Mammary epithelial cell (primary cell): ENCODE data around the gene TSPY1.
"Not testable (repeated sequence)": the region's sequence is repeated elsewhere in the genome, so short reads cannot be mapped to it uniquely, and the experiment has no call there.

Experiments
- CTCF ChIP-seq, 2 donors: IDR thresholded peaks in 1 of 2; conservative IDR thresholded peaks in 1 of 2; 2 replicates each; pipeline ENCODE4 v1.5.1; 2011 to 2012; ENCODE audit warnings: inconsistent platforms in 2 of 2, low read length in 2 of 2, mild to moderate bottlenecking in 2 of 2, control low read depth in 1 of 2, low read depth in 1 of 2; ENCODE audit not compliant: insufficient read depth in 1 of 2; ENCODE audit errors: extremely low read depth in 1 of 2
- EZH2 ChIP-seq: IDR thresholded peaks from 2 replicates; pipeline ENCODE4 v1.6.1; 2012; ENCODE audit warnings: low read length, inconsistent platforms, borderline replicate concordance

GRCh38 chrY:9516287-9516686 lies 49.5 kb downstream of the TSPY1 start:
- not testable (repeated sequence) for TF ChIP-seq CTCF (conservative IDR thresholded peaks at IDR 0.05 in 1 of 2, IDR thresholded peaks at IDR 0.05 in 1 of 2; ENCODE audit: extremely low read depth in 1 of 2, insufficient read depth in 1 of 2, low read depth in 1 of 2, low read length in 2 of 2); EZH2
